H9 (cell line): ENCODE data around the gene GATA3. TPM values are rescaled to one million over a fixed set of nuclear protein-coding genes. Genes with fewer than 3 reads are reported as not detected.

Experiments
- DNase-seq: peaks from one replicate; pipeline ENCODE4 v3.0.0-alpha.2; 2017
- H2AFZ ChIP-seq: one replicate; pipeline ENCODE4 v1.6.1; 2013; ENCODE audit warnings: mild to moderate bottlenecking, low read length, control low read depth, moderate library complexity
- H2AK5ac ChIP-seq: 2 replicates; pipeline ENCODE4 v1.6.1; 2013; ENCODE audit warnings: low read length, control low read depth, mixed read lengths; ENCODE audit not compliant: insufficient read length
- H2BK120ac ChIP-seq: one replicate; pipeline ENCODE4 v1.6.1; 2013; ENCODE audit warnings: low read depth, mild to moderate bottlenecking, low read length, control low read depth, inconsistent platforms; ENCODE audit not compliant: poor library complexity, severe bottlenecking
- H2BK12ac ChIP-seq: 2 replicates; pipeline ENCODE4 v1.6.1; 2013; ENCODE audit warnings: low read length, control low read depth, mixed read lengths, low read depth; ENCODE audit not compliant: insufficient read length
- H2BK15ac ChIP-seq: 2 replicates; pipeline ENCODE4 v1.6.1; 2013; ENCODE audit warnings: low read depth, low read length, control low read depth
- H2BK20ac ChIP-seq: one replicate; pipeline ENCODE4 v1.6.1; 2013; ENCODE audit warnings: low read depth, mild to moderate bottlenecking, low read length, control low read depth, inconsistent platforms; ENCODE audit not compliant: poor library complexity, severe bottlenecking
- H2BK5ac ChIP-seq: 2 replicates; pipeline ENCODE4 v1.6.1; 2013; ENCODE audit warnings: low read length, control low read depth, mixed read lengths; ENCODE audit not compliant: insufficient read length
- H3K14ac ChIP-seq: 2 replicates; pipeline ENCODE4 v1.6.1; 2013; ENCODE audit warnings: low read length, control low read depth; ENCODE audit not compliant: insufficient read depth
- H3K18ac ChIP-seq: 2 replicates; pipeline ENCODE4 v1.6.1; 2013; ENCODE audit warnings: low read depth, mild to moderate bottlenecking, mixed read lengths, low read length, control low read depth; ENCODE audit not compliant: insufficient read length
- H3K23ac ChIP-seq: 2 replicates; pipeline ENCODE4 v1.6.1; 2013; ENCODE audit warnings: low read length, control low read depth, mixed read lengths, low read depth; ENCODE audit not compliant: insufficient read length
- H3K23me2 ChIP-seq: 2 replicates; pipeline ENCODE4 v1.6.1; 2013; ENCODE audit warnings: low read depth, mild to moderate bottlenecking, mixed read lengths, low read length, control low read depth; ENCODE audit not compliant: insufficient read length, poor library complexity, severe bottlenecking
- H3K27ac ChIP-seq: 2 replicates; pipeline ENCODE4 v1.5.1; 2013; ENCODE audit warnings: low read length, control low read depth, mixed read lengths, low read depth; ENCODE audit not compliant: insufficient read length
- H3K27me3 ChIP-seq: 2 replicates; pipeline ENCODE4 v1.6.1; 2013; ENCODE audit warnings: low read length, control low read depth, inconsistent platforms; ENCODE audit not compliant: insufficient read depth
- H3K4ac ChIP-seq: 2 replicates; pipeline ENCODE4 v1.6.1; 2013; ENCODE audit warnings: low read depth, mild to moderate bottlenecking, control low read depth, inconsistent platforms, low read length, moderate library complexity
- H3K4me1 ChIP-seq: 2 replicates; pipeline ENCODE4 v1.6.1; 2013; ENCODE audit warnings: low read length, control low read depth, inconsistent platforms; ENCODE audit not compliant: insufficient read depth
- H3K4me2 ChIP-seq: 2 replicates; pipeline ENCODE4 v1.6.1; 2013; ENCODE audit warnings: low read length, control low read depth, mixed read lengths; ENCODE audit not compliant: insufficient read length, insufficient read depth
- H3K56ac ChIP-seq: 2 replicates; pipeline ENCODE4 v1.6.1; 2013; ENCODE audit warnings: low read depth, mild to moderate bottlenecking, mixed read lengths, low read length, control low read depth; ENCODE audit not compliant: insufficient read length
- H3K79me1 ChIP-seq: 2 replicates; pipeline ENCODE4 v1.6.1; 2013; ENCODE audit warnings: low read depth, mild to moderate bottlenecking, moderate library complexity, low read length, control low read depth, inconsistent platforms; ENCODE audit not compliant: insufficient read depth, poor library complexity, severe bottlenecking
- H3K79me2 ChIP-seq: 2 replicates; pipeline ENCODE4 v1.6.1; 2013; ENCODE audit warnings: low read length, control low read depth, inconsistent platforms; ENCODE audit not compliant: insufficient read depth
- H3K9ac ChIP-seq: 2 replicates; pipeline ENCODE4 v1.6.1; 2013; ENCODE audit warnings: low read length, control low read depth, mixed read lengths; ENCODE audit not compliant: insufficient read length; ENCODE audit errors: extremely low read depth
- H3K9me3 ChIP-seq: one replicate; pipeline ENCODE4 v1.6.1; 2013; ENCODE audit warnings: low read depth, low read length, inconsistent platforms; ENCODE audit not compliant: control insufficient read depth
- H3T11ph ChIP-seq: one replicate; pipeline ENCODE4 v1.6.1; 2013; ENCODE audit warnings: mild to moderate bottlenecking, low read length, control low read depth, inconsistent platforms
- H4K20me1 ChIP-seq: one replicate; pipeline ENCODE4 v1.6.1; 2013; ENCODE audit not compliant: control insufficient read depth, insufficient read length, insufficient read depth
- H4K5ac ChIP-seq: 2 replicates; pipeline ENCODE4 v1.6.1; 2013; ENCODE audit warnings: low read depth, mild to moderate bottlenecking, mixed read lengths, low read length, control low read depth; ENCODE audit not compliant: insufficient read length
- H4K8ac ChIP-seq: replicated peaks from 2 replicates; pipeline ENCODE4 v1.6.1; 2013; ENCODE audit warnings: low read length, control low read depth, mixed read lengths, low read depth; ENCODE audit not compliant: insufficient read length
- H4K91ac ChIP-seq: 2 replicates; pipeline ENCODE4 v1.6.1; 2013; ENCODE audit warnings: low read depth, mild to moderate bottlenecking, moderate library complexity, mixed read lengths, low read length, control low read depth; ENCODE audit not compliant: insufficient read length
- H3K27ac Mint-ChIP-seq, 3 experiments: 2 replicates in 2 of 3; 3 replicates in 1 of 3; pipeline ENCODE4 v1.8.0; 2020 to 2021; ENCODE audit warnings: mixed read lengths in 3 of 3, mild to moderate bottlenecking in 1 of 3, moderate library complexity in 1 of 3
- H3K27me3 Mint-ChIP-seq: 2 replicates; pipeline ENCODE4 v1.8.0; 2021; ENCODE audit warnings: low read depth, mild to moderate bottlenecking, moderate library complexity, mixed read lengths
- H3K36me3 Mint-ChIP-seq, 3 experiments: 2 replicates in 2 of 3; 3 replicates in 1 of 3; pipeline ENCODE4 v1.8.0; 2020 to 2021; ENCODE audit warnings: low read depth in 3 of 3, mixed read lengths in 3 of 3; ENCODE audit not compliant: insufficient read depth in 1 of 3
- H3K4me1 Mint-ChIP-seq, 2 experiments: 2 replicates each; pipeline ENCODE4 v1.8.0; 2020; ENCODE audit warnings: mixed read lengths in 2 of 2
- H3K4me3 Mint-ChIP-seq, 2 experiments: 2 replicates in 1 of 2; 3 replicates in 1 of 2; pipeline ENCODE4 v1.8.0; 2020 to 2021; ENCODE audit warnings: mild to moderate bottlenecking in 2 of 2, mixed read lengths in 2 of 2, moderate library complexity in 1 of 2
- H3K9me3 Mint-ChIP-seq, 2 experiments: 2 replicates in 1 of 2; 3 replicates in 1 of 2; pipeline ENCODE4 v1.8.0; 2020; ENCODE audit warnings: mild to moderate bottlenecking in 2 of 2, mixed read lengths in 2 of 2, moderate library complexity in 1 of 2
- WGBS: extraction: QIAGEN DNeasy Blood & Tissue Kit; methylation state at CpG from one replicate; pipeline ENCODE4 v1.1.7; 2013; ENCODE audit warnings: missing lambda C conversion rate, low lambda C conversion rate, mixed read lengths; ENCODE audit not compliant: insufficient read length; ENCODE audit errors: extremely low coverage; 5-methylcytosine and 5-hydroxymethylcytosine counted together
- total RNA-seq: library from RNA; stranded (reverse); gene quantifications from 2 replicates; pipeline ENCODE4 v1.2.1, GENCODE V29; 2021
- TF ChIP-seq, protein P1 (sequence below): fragments of 200-600 bp; sonication (generic); conservative IDR thresholded peaks from 3 replicates; pipeline ENCODE4 v1.8.0; 2021; ENCODE audit warnings: antibody characterized with exemption, mild to moderate bottlenecking

The GATA3 gene
- total RNA-seq, 1 experiment from 2014 or later: 0.31 TPM

DNA sequence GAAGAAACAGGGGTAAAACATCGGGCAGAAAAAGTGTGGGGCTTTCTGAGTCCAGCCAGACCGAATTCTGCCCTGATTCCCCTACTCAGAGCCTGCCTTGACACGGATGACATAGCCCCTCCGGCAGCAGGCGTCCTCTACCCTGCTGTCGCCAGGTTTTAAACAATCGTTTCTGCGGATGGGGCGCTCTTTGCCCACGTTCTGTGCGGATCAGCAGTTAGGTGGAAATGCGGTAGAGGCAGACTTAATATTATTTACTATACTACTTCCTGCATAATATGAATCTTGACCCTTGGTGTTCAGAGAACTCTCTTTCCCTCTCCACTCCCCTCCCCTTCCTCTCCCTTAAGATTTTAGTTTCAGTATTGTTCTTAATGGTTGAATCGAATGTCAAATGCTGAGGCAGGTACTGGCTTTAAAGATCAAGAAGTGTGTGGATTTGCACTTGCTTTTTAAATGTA lies 2.4 kb downstream of the GATA3 start:
- Histone ChIP-seq H3K9me3 (no peaks in the 10 kb centered on the region), H3K9ac (no peak overlapping the region), H3K18ac (no peak overlapping the region), H2BK15ac (no peak overlapping the region), H3K23me2 (peaks cover 37% of the 10 kb centered on the region), H2BK20ac (no peak overlapping the region), H3K79me1 (no peaks in the 10 kb centered on the region), H4K8ac (no peak overlapping the region), H3K23ac (no peak overlapping the region), H2BK12ac (no peak overlapping the region), H3K56ac (no peak overlapping the region), H2BK120ac (no peak overlapping the region), H4K20me1 (no peaks in the 10 kb centered on the region), H2AK5ac (no peak overlapping the region), H3K4me2 (peak overlapping the region; percentile 34), H4K91ac (no peak overlapping the region), H3K79me2 (no peaks in the 10 kb centered on the region), H3K4me1 (peaks cover 11% of the 10 kb centered on the region; the same call in 1 of the 2 replicates), H2AFZ (no peak overlapping the region), H3K27ac (no peak overlapping the region), H3T11ph (no peak overlapping the region), H3K4ac (no peak overlapping the region), H3K14ac (no peak overlapping the region), H4K5ac (no peak overlapping the region), H3K27me3 (peaks cover 89% of the 10 kb centered on the region), H2BK5ac (no peak overlapping the region)
- TF ChIP-seq, protein P1, sequence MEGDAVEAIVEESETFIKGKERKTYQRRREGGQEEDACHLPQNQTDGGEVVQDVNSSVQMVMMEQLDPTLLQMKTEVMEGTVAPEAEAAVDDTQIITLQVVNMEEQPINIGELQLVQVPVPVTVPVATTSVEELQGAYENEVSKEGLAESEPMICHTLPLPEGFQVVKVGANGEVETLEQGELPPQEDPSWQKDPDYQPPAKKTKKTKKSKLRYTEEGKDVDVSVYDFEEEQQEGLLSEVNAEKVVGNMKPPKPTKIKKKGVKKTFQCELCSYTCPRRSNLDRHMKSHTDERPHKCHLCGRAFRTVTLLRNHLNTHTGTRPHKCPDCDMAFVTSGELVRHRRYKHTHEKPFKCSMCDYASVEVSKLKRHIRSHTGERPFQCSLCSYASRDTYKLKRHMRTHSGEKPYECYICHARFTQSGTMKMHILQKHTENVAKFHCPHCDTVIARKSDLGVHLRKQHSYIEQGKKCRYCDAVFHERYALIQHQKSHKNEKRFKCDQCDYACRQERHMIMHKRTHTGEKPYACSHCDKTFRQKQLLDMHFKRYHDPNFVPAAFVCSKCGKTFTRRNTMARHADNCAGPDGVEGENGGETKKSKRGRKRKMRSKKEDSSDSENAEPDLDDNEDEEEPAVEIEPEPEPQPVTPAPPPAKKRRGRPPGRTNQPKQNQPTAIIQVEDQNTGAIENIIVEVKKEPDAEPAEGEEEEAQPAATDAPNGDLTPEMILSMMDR: no peak
- DNase-seq: no peak
- peaks cover 97% of the 10 kb centered on the region for H3K27me3 Mint-ChIP-seq
- no peaks in the 10 kb centered on the region; a peak in 1 of 5 replicates for H3K9me3 Mint-ChIP-seq
- H3K4me3 Mint-ChIP-seq: peak overlapping the region; percentile 18 to 80; a peak in 4 of 5 replicates
- peaks cover 65 to 80% of the 10 kb centered on the region in 2 experiments for H3K4me1 Mint-ChIP-seq
- no CpG with 5 or more reads among the region's 13 CpGs for WGBS
- H3K36me3 Mint-ChIP-seq: no peaks in the 10 kb centered on the region; a peak in 1 of 7 replicates
- H3K27ac Mint-ChIP-seq: no peak overlapping the region
